Stimulated activated naive CD4-positive, alpha-beta T cell treated with Interleukin-2 at 50 U/mL for 16 hours (primary cell): Measurements from ENCODE around the gene ZNF835.
"Not testable (repeated sequence)": the region's sequence is repeated elsewhere in the genome, so short reads cannot be mapped to it uniquely, and the experiment has no call there.

Source experiments
- DNase-seq: peaks from one replicate; lab custom pipeline; 2025; lab: John Stamatoyannopoulos, UW

The ZNF835 gene

DNA sequence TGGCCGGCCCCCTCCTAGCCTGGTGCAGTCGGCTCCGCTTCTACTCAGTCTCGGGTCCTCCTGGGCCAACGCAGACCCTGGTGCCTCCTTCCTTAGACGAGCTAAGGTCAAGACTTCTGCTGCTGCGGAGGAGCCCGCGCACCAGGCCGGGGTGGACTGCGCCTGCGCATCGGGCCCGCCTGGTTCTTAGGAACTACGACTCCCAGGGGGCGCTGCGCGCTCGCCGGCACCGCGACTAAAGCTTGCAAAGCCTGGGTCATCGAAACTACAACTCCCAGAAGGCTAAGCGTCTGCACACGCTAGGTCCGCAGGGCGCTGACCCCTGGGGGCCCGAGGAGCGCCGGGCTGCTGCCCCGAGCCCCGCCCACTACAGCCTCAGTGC is at the start of gene ZNF835:
TSS of gene ZNF835 (minus strand) at position 145 of the 382 bp plus-strand sequence. CDS start 6,559 bp downstream, outside the sequence.
- DNase-seq: peak; percentile 70

DNA sequence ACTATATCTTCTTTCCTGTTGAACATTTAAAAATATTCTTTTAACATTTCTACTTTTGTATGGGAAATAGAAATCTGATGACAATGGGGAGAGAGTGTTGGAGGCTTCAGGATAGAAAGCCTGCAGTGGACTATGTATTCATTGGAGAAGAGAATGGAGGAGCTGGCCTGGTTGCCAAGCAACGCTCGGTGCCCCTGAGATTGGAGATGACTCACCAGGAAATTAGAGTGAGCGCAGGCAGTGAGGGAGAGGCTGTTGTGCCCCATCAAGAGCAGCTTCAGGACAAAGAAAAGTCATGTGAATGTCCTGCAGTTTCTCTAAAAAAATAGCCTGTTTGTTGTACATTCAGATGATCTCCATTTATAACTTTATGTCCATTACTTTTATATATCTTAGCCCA is 48.7 kb upstream of the ZNF835 start:
- DNase-seq: no peak

GRCh38 chr19:56718231-56718630 is 46.7 kb upstream of the ZNF835 start:
- no peak for DNase-seq

GRCh38 chr19:56712611-56713276 is 41.2 kb upstream of the ZNF835 start:
- no peak for DNase-seq

GRCh38 chr19:56710437-56710836 is 38.9 kb upstream of the ZNF835 start:
- no peak for DNase-seq

- DNase-seq: no peak
Observed at GRCh38 chr19:56707821-56708220, 36.3 kb upstream of the ZNF835 start.

GRCh38 chr19:56705939-56706338 is 34.4 kb upstream of the ZNF835 start:
- no peak for DNase-seq

- no peak for DNase-seq
Observed at GRCh38 chr19:56701895-56702294, 30.3 kb upstream of the ZNF835 start.

- no peak for DNase-seq
Observed at GRCh38 chr19:56699552-56699951, 28.0 kb upstream of the ZNF835 start.

- no peak for DNase-seq
Observed at GRCh38 chr19:56692206-56692895, 20.8 kb upstream of the ZNF835 start.

DNA sequence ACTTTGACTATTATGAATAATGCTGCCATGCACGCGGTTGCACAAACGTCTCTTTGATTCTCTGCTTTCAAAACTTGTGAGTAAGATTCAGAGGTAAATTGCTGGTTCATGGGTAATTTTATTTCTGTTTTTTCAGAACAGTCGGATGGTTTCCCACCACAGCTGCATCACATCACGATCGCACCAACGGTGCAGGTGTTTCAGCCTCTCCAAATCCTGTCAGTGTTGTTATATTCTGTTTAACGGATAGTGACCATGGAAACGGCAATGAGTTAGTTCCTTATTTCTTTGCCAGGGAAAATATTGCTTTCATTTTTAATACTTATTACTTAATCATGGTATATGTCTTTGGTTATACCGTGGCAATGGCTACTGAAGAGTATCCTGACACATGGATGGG is 19.1 kb upstream of the ZNF835 start:
- DNase-seq: no peak

GRCh38 chr19:56689198-56689597 is 17.6 kb upstream of the ZNF835 start:
- no peak for DNase-seq

DNA sequence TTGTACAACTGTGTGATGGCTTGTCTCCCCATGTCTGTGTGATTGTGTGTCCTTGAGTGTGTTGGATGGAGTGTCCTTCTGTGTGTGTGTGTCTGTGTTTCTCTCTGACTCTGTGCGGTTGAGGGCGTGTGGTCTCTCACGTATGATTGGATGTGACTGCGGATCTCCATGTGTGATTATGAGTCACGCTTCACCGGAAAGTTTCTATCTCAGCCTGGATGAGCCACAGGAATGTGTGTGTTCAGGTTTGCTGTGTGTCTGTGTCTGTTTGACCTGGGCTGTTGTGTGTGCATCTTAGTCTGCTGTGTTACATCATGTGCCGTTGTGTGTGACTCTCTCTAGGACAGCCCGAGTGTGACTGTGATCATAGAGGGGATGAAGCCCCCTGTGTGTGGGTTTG is 15.5 kb upstream of the ZNF835 start:
- DNase-seq: no peak

GRCh38 chr19:56683116-56683515 is 11.6 kb upstream of the ZNF835 start:
- no peak for DNase-seq

- DNase-seq: no peak
Observed at GRCh38 chr19:56681702-56682101, 10.1 kb upstream of the ZNF835 start.

DNA sequence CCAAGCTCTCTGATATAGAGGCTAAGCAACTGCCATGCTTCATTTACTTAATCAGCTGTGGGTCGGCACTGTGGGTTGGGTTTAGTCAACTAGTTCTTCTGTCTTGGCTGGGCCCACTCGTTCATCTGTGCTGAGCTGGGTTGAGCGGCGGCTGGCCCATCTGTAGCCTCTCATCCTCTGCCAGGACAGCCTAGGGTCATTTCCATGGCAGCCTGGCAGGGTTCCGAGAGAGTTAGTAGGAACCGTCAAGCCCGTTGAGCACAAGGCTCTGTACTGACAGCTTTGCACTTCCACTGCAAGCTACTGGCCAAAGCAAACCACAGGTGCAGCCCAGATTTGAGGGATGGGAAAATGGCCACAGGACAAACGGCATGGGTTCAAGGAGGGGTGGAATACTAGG is 6.6 kb upstream of the ZNF835 start:
- no peak for DNase-seq

DNA sequence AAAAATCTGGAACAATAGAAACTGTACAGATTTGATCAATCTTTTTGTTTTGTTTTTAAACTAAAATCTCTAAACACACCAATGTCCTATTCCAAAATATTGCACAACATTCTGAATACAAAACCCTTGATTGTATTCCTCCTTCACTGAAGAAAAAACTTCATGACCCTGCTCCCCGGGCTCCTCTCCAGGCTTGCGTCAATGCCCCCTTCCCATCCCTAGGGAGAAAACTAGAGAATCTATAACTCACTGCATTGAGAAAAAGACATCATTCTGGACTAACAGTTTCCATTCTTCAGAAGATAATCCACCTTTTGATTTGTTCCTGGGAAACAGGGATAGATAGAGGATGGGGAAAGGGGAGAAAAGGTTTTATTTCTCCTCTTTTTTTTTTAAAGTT is 1.1 kb upstream of the ZNF835 start:
- not testable (repeated sequence) for DNase-seq

- no peak for DNase-seq
Observed at GRCh38 chr19:56670961-56671612, 470 bp downstream of the ZNF835 start.

DNA sequence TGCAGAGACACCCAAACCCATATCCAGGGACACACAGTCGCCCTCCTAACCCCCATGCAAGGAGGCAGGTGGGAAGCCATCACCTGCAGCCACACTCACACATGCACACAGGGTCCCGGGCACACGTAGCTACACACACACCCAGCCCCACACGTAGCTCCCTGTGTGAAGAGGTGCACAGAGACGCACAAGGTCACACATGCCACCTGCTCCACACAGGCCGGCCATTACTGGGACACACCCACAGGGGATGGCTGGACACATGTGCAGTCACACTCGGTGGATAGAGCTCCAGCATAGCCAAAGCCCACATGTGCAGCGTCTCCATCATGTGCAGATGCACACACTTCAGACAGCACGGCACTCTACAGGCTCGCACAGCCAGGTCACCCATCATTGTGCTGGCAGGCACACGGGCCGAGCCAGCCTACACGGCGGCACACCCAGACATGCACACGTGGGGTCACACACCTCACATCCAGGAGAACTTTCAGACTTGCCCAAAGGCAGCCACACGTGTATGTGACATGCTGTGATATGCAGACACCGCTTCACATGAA is 1.1 kb downstream of the ZNF835 start:
- no peak for DNase-seq

DNA sequence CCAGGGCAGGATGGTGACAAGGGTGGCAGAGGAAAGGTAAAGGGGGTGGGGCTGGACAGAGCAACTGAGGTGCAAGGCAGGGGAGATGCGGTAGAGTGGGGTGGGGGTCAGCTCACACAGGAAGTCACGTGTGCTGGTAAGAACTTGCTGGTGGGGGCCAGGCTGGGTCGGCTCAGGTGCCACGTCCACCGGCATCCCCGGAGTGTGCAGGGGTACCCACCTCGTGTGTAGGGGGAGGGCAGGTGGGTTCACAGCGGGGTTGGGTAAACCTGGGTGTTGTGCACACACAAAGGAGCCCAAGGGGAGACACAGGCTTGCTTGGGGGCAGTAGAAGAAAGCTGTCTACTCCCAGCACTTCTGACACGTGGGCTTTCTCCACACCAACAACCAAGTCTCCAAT is 2.9 kb downstream of the ZNF835 start:
- no peak for DNase-seq

- DNase-seq: no peak
Observed at GRCh38 chr19:56667311-56667870, 4.2 kb downstream of the ZNF835 start.

DNA sequence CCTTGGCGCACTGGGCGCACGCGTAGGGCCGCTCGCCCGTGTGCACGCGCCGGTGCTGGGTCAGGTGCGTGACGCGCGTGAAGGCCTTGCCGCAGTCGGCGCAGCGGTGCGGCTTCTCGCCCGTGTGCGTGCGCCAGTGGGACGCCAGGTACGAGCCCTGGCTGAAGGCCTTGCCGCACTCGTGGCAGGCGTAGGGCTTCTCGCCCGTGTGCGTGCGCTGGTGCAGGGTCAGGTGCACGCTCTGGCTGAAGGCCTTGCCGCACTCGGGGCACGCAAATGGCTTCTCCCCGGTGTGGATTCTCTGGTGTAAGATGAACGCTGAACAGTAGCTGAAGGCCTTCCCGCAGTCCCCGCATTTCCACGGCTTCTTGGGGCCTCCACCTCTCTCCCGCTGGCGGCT is 7.0 kb downstream of the ZNF835 start:
- DNase-seq: no peak
